ENCODE measurements around the gene FITM2.

The FITM2 gene

DNA sequence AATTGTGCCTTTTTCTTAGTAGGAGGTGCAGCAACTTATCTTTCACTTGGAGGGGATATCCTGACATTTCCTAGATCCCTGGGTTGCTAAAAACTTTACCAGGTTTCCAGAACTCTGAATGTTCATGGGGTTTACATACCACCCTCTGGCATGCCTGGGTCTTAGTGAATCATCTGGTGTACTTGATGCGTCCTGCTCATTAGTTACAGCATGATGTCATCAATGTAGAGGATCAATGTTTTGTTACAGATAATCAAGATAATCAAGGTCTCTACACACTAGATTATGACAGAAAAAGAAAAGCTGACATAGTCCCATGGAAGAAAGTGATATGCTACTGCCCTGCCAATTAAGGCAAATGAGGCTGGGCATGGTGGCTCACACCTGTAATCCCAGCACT, 27.0 kb downstream of the FITM2 start:
- no peak for DNase-seq (ENCODE audit: low read depth in 2 of 3, low spot score in 1 of 3)

DNA sequence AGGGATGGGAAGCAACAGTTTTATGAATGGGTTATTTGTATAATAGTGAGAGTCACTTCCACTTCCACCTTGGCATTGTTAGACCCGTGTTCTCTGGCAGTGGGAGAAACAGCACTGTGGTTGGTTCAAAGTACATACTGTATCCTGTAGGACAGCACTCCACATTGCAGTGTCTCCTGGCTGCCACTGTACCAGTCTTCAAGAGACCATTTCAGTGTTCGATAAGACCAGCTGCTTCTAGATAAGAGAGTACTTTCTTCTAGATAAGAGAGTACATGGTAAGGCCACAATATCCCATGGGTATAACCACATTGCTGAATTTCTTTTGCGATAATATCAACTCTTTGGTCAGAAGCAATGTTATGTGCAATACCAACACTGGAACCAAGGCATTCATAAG, 28.8 kb downstream of the FITM2 start:
- DNase-seq (ENCODE audit: low read depth in 2 of 3, low spot score in 1 of 3), result no peak

DNA sequence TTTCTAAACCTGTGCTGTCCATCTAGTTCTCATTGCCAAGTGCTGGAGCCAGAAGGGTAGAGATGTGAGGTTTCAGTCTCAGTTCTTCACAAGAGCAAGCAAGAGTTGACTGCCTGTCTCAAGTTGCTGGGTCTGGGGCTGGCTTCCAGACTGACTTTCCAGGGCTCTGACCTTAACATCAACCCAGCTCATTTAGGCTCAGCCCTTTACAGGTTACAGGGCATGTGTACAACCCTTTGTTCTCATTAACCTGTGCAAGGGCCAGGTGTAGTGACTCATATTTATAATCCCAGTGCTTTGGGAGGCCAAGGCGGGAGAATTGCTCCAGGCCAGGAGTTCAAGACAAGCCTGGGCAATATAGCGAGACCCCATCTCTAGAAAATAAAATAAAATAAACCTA, 30.6 kb downstream of the FITM2 start:
- no peak for DNase-seq (ENCODE audit: low read depth in 2 of 3, low spot score in 1 of 3)

DNA sequence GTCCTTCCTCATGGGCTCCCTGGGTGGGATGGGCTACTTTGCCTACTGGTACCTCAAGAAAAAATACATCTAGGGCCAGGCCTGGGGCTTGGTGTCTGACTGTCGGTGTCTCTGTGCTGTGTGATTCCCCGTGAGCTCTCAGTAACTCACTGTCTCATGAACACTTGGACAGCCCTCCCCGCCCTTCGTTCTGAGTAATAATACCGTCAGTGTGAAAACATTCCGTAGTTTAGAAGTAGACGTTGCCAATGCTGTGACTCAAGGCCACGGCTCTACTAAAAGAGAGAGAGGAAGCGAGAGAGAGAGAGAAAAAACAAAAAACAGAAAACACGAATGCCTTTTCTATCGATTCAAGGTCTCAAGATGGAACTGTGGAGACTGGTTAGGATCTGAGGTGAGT, 31.8 kb downstream of the FITM2 start:
- DNase-seq (ENCODE audit: low read depth in 2 of 3, low spot score in 1 of 3), result no peak

DNA sequence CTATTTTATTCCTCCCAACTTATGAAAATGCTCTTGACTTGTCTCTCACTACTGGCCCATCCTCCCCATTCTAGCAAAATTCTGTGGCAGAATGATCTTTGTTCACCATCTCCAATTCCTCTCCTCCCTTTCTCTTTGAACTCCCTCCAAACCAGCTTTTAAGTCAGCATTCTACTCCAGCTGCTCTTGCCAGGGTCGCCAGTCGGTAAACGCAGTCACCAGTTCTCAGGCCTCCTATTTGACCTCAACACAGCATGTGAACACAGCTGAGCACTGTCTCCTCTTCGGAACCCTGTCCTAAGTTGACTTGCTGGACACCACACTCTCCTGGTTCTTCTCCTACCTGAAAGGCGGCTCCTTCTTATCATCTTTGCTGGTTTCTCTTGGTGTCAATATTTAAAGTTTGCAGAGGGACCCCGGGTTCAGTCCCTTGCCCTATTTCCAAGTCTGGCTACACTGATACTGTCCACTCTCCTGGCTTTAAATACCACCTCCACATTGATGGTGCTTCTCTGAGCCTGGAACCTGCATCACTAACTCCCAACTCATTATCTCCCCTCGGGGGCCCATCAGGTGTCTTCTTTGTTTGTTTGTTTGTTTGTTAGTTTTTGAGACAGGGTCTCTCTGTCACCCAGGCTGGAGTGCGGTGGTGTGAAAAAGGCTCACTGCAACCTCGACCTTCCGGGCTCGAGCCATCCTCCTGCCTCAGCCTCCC, 36.5 kb downstream of the FITM2 start:
- DNase-seq (ENCODE audit: low read depth in 2 of 3, low spot score in 1 of 3), result no peak

DNA sequence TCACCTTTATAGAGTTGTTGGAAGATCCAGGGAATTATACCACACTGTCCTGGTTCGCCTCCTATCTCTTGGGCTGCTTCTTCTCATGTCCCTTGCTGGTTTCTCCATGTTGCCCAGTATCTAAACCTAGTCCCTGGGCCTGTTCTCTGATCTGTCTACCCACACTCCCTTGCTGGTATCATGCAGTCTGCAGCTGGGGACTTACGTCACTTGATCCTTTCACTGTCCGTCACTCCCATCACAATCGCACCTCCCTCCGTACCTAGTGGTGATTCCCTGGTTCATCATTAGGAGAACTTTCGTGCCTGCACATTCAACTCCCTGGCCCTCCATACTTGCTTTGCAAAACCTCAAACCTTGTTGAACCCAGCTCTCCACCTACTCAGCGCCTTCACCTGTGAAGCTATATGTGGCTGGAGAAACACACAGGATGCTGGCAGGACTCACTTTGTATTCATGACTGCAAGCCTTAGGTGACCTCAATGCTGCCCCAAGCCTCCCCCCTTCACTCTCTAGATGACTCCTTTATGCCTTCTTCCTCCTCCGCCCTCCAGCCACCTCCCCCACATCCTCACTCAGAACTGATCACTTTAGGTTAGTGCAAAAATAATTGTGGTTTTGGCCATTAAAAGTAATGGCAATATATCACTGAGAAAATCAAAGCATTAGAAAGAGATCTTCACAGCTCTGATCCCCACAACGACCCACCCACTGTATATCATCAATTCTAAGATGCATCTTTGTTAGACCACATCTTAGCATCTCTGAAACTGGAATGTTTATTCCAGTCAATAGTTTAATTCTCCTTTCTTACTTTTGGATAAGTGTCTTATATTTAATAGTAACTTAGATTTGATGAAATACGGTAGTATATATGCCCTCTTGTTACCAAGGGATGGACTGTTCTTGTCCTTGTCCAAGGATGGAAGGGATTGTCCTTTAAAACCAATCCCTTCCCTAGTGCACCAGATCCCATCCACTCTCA, 37.5 kb downstream of the FITM2 start:
- no peak for DNase-seq (ENCODE audit: low read depth in 2 of 3, low spot score in 1 of 3)

DNA sequence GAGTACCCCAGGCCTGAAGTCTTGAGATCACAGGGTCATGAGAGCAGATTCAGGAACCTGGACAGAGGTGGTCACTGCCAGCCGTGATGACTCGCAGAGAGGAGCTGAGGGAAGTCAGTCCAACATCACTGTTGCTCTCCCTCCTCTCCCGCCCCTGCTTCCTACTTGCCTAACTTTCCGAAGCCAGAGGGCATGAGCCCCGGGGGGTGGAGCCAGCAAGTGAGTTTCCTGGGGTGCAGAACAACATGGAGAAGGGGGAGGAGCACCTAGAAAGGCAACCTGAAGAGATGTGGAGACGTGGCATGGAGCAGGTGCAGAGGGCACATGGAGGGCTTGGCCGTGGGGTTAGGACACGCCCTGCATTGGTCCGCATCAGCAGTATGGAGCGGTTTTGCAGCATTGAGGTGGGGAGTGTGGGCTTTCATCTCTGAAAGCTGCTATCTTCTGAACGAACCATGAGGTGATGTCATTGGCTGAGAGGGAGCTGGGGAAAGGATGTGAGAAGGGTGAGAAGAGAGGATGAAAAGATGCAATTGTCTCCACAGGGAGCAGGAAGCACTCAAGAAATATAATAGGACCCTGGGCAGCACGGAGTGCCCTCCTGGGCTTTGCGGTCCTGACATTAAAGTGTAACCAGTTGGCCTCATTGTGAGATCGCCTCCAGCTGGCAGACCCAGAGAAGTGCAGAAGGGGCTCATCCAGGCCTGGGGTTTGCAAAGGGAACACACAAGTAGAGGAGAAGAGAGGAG, 38.9 kb downstream of the FITM2 start:
- DNase-seq (ENCODE audit: low read depth in 2 of 3, low spot score in 1 of 3), result no peak

DNA sequence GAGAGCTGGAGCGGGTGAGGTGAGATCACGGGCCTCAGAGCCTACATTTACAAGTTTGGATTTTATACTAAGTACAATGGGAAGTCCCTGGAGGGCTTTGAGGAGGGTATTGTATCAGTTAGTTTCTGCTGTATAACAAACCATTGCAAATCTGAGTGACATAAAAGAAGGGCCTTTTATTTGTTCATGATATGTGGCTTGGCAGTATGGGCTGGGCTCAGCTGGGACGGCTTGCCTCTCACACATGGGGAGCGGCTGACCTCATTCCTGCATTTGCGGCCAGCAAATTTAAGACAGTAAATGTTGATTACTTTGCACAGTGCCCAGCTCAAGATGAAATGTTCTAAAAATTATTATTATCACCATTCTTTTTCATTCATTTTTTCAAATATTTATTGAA, 42.2 kb downstream of the FITM2 start:
- no peak for DNase-seq (ENCODE audit: low read depth in 2 of 3, low spot score in 1 of 3)

DNA sequence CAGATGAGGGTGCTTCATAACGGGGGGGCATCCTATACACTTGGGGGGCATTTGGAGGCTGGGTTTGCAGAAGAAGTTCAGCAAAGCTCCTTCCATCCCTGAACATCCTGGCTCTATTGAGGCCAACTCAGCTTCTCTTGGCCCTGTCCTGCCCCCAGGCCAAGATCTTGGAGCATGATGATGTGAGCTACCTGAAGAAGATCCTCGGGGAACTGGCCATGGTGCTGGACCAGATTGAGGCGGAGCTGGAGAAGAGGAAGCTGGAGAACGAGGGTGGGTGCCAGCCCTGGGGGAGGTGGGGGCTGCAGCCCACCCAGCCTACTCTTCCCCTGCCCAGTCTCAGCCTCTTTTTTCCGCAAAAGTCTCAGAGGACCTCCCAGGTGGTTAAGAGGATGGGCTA, 46.7 kb downstream of the FITM2 start:
- no peak for DNase-seq (ENCODE audit: low read depth in 2 of 3, low spot score in 1 of 3)

DNA sequence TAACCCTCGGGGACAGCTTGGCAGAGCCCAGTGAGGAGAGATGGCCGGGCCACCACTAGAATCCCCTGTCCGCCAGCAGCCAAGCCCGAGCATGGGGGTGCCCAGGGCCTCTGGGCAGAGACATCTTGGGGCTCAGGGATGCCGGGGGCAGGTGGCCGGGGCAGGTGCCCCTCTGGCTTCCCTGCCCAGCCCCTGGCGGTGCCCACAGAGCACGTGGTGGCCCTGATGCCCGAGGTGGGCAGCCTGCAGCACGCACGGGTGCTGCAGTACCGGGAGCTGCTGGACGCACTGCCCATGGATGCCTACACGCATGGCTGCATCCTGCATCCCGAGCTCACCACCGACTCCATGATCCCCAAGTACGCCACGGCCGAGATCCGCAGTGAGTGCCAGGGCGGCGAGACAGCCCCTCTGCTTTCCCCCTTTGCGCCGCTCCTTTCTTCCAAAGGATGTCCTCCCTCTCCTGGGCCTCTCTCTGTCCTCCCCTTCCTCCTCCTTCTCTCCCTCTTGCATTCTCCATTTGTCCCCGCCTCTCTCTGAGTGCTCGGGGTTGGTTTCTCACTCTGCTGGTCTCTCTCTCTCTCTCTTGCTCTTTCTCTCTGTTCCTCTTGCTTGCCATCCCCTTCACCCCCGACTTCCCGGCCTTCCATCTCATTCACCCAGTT, 52.6 kb downstream of the FITM2 start:
- DNase-seq (ENCODE audit: low read depth in 2 of 3, low spot score in 1 of 3), result no peak

DNA sequence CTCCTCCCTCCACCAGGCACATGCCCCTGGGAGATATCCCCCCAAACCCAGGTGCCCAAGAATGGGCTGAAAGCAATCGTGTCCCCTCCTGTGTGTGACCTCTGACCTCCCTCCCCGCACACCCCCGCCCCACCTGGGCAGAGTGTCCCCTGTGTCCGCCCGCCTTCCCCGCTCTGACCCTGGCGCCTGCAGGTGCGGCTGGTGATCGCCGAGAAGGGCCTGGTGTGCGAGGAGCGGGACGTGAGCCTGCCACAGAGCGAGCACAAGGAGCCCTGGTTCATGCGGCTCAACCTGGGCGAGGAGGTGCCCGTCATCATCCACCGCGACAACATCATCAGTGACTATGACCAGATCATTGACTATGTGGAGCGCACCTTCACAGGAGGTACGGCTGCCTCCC, 54.0 kb downstream of the FITM2 start:
- no peak for DNase-seq (ENCODE audit: low read depth in 2 of 3, low spot score in 1 of 3)

DNA sequence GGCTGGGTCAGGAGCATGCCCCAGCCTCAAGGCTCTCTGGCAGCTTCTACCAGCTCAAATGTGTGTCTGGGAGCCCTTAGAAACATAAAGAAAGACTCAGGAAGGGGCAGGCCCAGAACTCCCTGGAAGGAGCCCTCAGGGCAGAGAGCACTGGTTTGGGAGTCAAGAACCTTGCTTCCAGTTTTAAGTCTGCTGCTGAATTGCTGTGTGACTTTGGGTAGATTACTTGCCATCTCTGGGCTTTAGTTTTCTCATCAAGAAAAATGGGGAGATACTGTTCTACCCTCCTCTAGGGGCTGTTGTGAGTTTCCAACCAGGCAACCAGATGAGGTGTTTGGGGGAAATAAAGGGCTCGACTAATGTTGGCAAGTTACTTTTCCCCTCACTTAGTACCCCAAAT, 55.1 kb downstream of the FITM2 start:
- no peak for DNase-seq (ENCODE audit: low read depth in 2 of 3, low spot score in 1 of 3)

DNA sequence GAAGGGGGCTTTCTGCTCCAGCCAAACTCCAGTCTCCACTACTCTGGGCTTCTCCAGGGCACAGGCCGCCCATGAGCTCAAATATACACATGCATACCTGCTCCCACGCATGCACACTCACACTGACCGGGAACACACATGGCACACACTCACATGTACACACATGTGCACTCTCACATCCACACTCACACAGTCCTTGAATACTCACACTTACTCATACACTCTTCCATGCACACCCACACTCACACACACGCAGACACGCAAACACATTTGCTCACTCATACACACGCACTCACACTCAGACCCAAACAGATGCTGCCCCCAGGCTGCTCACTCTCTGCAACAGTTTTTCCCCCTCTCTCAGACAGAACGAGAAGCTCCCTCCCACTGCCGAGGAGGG, 56.9 kb downstream of the FITM2 start:
- no peak for DNase-seq (ENCODE audit: low read depth in 2 of 3, low spot score in 1 of 3)

DNA sequence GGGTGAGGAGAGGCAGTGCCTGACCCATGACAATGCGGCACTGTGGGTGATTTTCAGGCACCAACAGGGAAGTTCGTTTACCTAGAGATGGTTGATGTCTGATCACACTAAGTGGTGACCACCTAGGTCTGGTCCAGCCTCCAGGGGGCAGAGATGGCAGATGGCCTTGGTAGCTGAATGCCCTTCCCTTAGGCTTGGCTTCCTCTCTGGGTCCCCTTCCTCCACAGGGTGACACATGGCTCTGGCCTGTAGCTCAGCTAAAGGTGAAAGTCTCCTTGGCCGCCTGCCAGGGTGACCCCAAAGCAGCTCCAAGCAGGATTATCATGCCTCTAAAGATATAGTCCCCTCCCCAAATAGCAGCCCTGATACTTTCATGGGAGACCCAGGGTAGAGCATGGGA, 57.5 kb downstream of the FITM2 start:
- DNase-seq (ENCODE audit: low read depth in 2 of 3, low spot score in 1 of 3), result no peak

All from stimulated activated CD4-positive, alpha-beta T cell treated with anti-CD3 and anti-CD28 coated beads, Interleukin-12 subunit alpha, Interleukin-12 subunit beta, amount 100 ng/mL, for 48 hours (primary cell).